SU-DHL-6 (cell line): Measurements from ENCODE around the gene POLR1A.
A peak's percentile ranks its signal among the peaks of the same experiment; 100 is the strongest.

Experiments used
- H2AFZ ChIP-seq: fragments of 200-600 bp; sonication (generic); 2 replicates; pipeline ENCODE4 v1.6.1; 2014; ENCODE audit warnings: low read depth, mild to moderate bottlenecking, moderate library complexity, mixed read lengths, antibody characterized with exemption, low read length; ENCODE audit not compliant: severe bottlenecking
- H3F3A ChIP-seq: fragments of 200-600 bp; shearing (Covaris generic); 2 replicates; pipeline ENCODE4 v1.6.0; 2016; ENCODE audit warnings: antibody characterized with exemption, mild to moderate bottlenecking; ENCODE audit not compliant: insufficient read depth
- H3K27ac ChIP-seq: fragments of 200-600 bp; sonication (generic); 2 replicates; pipeline ENCODE4 v1.5.1; 2016; ENCODE audit warnings: low read depth, mild to moderate bottlenecking, low read length, moderate library complexity, mixed read lengths
- H3K27me3 ChIP-seq: fragments of 200-600 bp; sonication (generic), shearing (Covaris generic); 2 replicates; pipeline ENCODE4 v1.6.0; 2014; ENCODE audit warnings: mild to moderate bottlenecking, low read length
- H3K36me3 ChIP-seq: fragments of 200-600 bp; sonication (generic); 2 replicates; pipeline ENCODE4 v1.6.1; 2014; ENCODE audit warnings: mild to moderate bottlenecking, low read length, mixed read lengths
- H3K4me2 ChIP-seq: fragments of 300-600, 200-600 bp; shearing (Covaris generic), sonication (generic); 2 replicates; pipeline ENCODE4 v1.6.0; 2014; ENCODE audit warnings: low read length, low read depth, mild to moderate bottlenecking; ENCODE audit not compliant: poor library complexity, severe bottlenecking
- H3K4me3 ChIP-seq: fragments of 200-600 bp; sonication (generic); 2 replicates; pipeline ENCODE4 v1.5.1; 2014; ENCODE audit warnings: antibody characterized with exemption, low read length, mild to moderate bottlenecking, mixed read lengths; ENCODE audit not compliant: insufficient read depth, poor library complexity, severe bottlenecking
- H3K79me2 ChIP-seq: fragments of 200-600 bp; sonication (generic); 2 replicates; pipeline ENCODE4 v1.6.1; 2014; ENCODE audit warnings: mild to moderate bottlenecking, low read length, moderate library complexity; ENCODE audit not compliant: insufficient read depth
- H3K9ac ChIP-seq: fragments of 200-600 bp; sonication (generic); 2 replicates; pipeline ENCODE4 v1.7.0; 2014; ENCODE audit warnings: mild to moderate bottlenecking, low read length
- H3K9me2 ChIP-seq: fragments of 200-600 bp; sonication (generic); replicated peaks from 2 replicates; pipeline ENCODE4 v1.6.1; 2014; ENCODE audit warnings: low read length; ENCODE audit not compliant: insufficient read depth
- H3K9me3 ChIP-seq: fragments of 200-600 bp; sonication (generic); 2 replicates; pipeline ENCODE4 v1.6.1; 2014; ENCODE audit warnings: low read length, mixed read lengths; ENCODE audit not compliant: insufficient read depth
- H4K20me1 ChIP-seq: fragments of 200-600 bp; sonication (generic); 2 replicates; pipeline ENCODE4 v1.6.1; 2014; ENCODE audit warnings: low read depth, mild to moderate bottlenecking, antibody characterized with exemption, low read length, moderate library complexity, mixed read lengths
- CTCF ChIP-seq: fragments of 200-600 bp; sonication (generic); IDR thresholded peaks from one replicate; pipeline ENCODE4 v1.5.1; 2017; ENCODE audit warnings: antibody characterized with exemption, mild to moderate bottlenecking, low read length, moderate library complexity; ENCODE audit not compliant: insufficient read depth, poor library complexity, severe bottlenecking
- EZH2phosphoT487 ChIP-seq: fragments of 200-600 bp; sonication (generic), shearing (Covaris generic); conservative IDR thresholded peaks from 2 replicates; pipeline ENCODE4 v1.6.1; 2018; ENCODE audit warnings: mild to moderate bottlenecking, antibody characterized with exemption, low read length, moderate library complexity, mixed read lengths

Gene POLR1A

GRCh38 chr2:86097114-86097896, 8.4 kb downstream of the POLR1A start:
- no peak overlapping the region for H2AFZ ChIP-seq
- H3K27ac ChIP-seq: no peak overlapping the region
- no peaks in the 10 kb centered on the region for H3K9me3 ChIP-seq
- no peak overlapping the region for H3K4me2 ChIP-seq
- peaks cover 26% of the 10 kb centered on the region for H3K36me3 ChIP-seq
- no peak overlapping the region for H3K4me3 ChIP-seq
- TF ChIP-seq EZH2phosphoT487: no peak
- no peak for TF ChIP-seq CTCF
- no peaks in the 10 kb centered on the region for H4K20me1 ChIP-seq
- no peaks in the 10 kb centered on the region for H3K9me2 ChIP-seq
- H3K27me3 ChIP-seq: no peaks in the 10 kb centered on the region
- no peak overlapping the region for H3K9ac ChIP-seq
- H3K79me2 ChIP-seq: peaks cover 56% of the 10 kb centered on the region
- no peaks in the 10 kb centered on the region for H3F3A ChIP-seq

GRCh38 chr2:86094229-86094628, 11.5 kb downstream of the POLR1A start:
- no peak overlapping the region for H3K9ac ChIP-seq
- H3K79me2 ChIP-seq: peaks cover 39% of the 10 kb centered on the region; the same call in 1 of the 2 replicates
- H3K9me3 ChIP-seq: no peaks in the 10 kb centered on the region
- peaks cover 21% of the 10 kb centered on the region; the same call in 1 of the 2 replicates for H3K36me3 ChIP-seq
- no peaks in the 10 kb centered on the region for H3K9me2 ChIP-seq
- TF ChIP-seq EZH2phosphoT487 (no peak), CTCF (no peak)
- H3K27me3 ChIP-seq: no peaks in the 10 kb centered on the region
- H3K27ac ChIP-seq: no peak overlapping the region
- H3K4me2 ChIP-seq: no peak overlapping the region
- H3F3A ChIP-seq: no peaks in the 10 kb centered on the region
- no peaks in the 10 kb centered on the region for H4K20me1 ChIP-seq
- no peak overlapping the region for H2AFZ ChIP-seq
- H3K4me3 ChIP-seq: no peak overlapping the region

- Histone ChIP-seq H3K36me3 (peaks cover 12% of the 10 kb centered on the region), H3K9me2 (no peaks in the 10 kb centered on the region), H4K20me1 (no peaks in the 10 kb centered on the region), H3K9ac (no peak overlapping the region), H3K9me3 (no peaks in the 10 kb centered on the region), H3K4me2 (no peak overlapping the region), H3K27me3 (no peaks in the 10 kb centered on the region), H3K79me2 (no peaks in the 10 kb centered on the region; the same call in 1 of the 2 replicates), H3F3A (0 out of 2 replicates have a peak, but pooled peaks cover 2% of the 10 kb centered on the region), H2AFZ (no peak overlapping the region), H3K4me3 (no peak overlapping the region), H3K27ac (no peak overlapping the region)
- no peak for TF ChIP-seq EZH2phosphoT487
- peak; percentile 43 for TF ChIP-seq CTCF
Observed at GRCh38 chr2:86087936-86088850, 17.5 kb downstream of the POLR1A start.
